Stimulated activated CD4-positive, alpha-beta T cell treated with anti-CD3 and anti-CD28 coated beads, Interleukin-15, amount 100 ng/mL, for 1 hour (primary cell): ENCODE results near the gene CCNI.
"Not testable (repeated sequence)": the region's sequence is repeated elsewhere in the genome, so short reads cannot be mapped to it uniquely, and the experiment has no call there.

ENCODE experiments used
- DNase-seq, 2 donors: peaks; one replicate each; pipeline ENCODE4 v3.0.0-alpha.2; 2020; ENCODE audit warnings: low read depth in 1 of 2, low spot score in 1 of 2

Gene CCNI

GRCh38 chr4:77040854-77041725, 34.7 kb downstream of the CCNI start:
- DNase-seq, result no peak

GRCh38 chr4:77040270-77040669, 35.5 kb downstream of the CCNI start:
- no peak for DNase-seq

GRCh38 chr4:77039796-77040195, 36.0 kb downstream of the CCNI start:
- no peak for DNase-seq

- no peak for DNase-seq
Measured at GRCh38 chr4:77037736-77038135, 38.1 kb downstream of the CCNI start.

- DNase-seq, result not testable (repeated sequence)
Measured at GRCh38 chr4:77037168-77037567, 38.6 kb downstream of the CCNI start.

- DNase-seq, result no peak
Measured at GRCh38 chr4:77036206-77036605, 39.6 kb downstream of the CCNI start.

- DNase-seq, result no peak
Measured at GRCh38 chr4:77035153-77035552, 40.6 kb downstream of the CCNI start.

GRCh38 chr4:77031544-77031943, 44.2 kb downstream of the CCNI start:
- no peak for DNase-seq

- not testable (repeated sequence) for DNase-seq
Measured at GRCh38 chr4:77029757-77030156, 46.0 kb downstream of the CCNI start.

GRCh38 chr4:77028246-77028645, 47.5 kb downstream of the CCNI start:
- DNase-seq, result no peak

GRCh38 chr4:77026322-77026704, 49.5 kb downstream of the CCNI start:
- DNase-seq, result no peak

- DNase-seq, result no peak
Measured at GRCh38 chr4:77025643-77026321, 50.0 kb downstream of the CCNI start.

GRCh38 chr4:77023920-77024319, 51.9 kb downstream of the CCNI start:
- DNase-seq, result no peak

- DNase-seq, result no peak
Measured at GRCh38 chr4:77022560-77023179, 53.1 kb downstream of the CCNI start.

GRCh38 chr4:77021614-77022089, 54.1 kb downstream of the CCNI start:
- no peak for DNase-seq

- no peak for DNase-seq
Measured at GRCh38 chr4:77020017-77020416, 55.8 kb downstream of the CCNI start.

- no peak for DNase-seq
Measured at GRCh38 chr4:77015390-77015789, 60.4 kb downstream of the CCNI start.

GRCh38 chr4:77014256-77014655, 61.5 kb downstream of the CCNI start:
- no peak for DNase-seq

GRCh38 chr4:77012726-77013125, 63.1 kb downstream of the CCNI start:
- no peak for DNase-seq

- no peak for DNase-seq
Measured at GRCh38 chr4:77010841-77011354, 64.9 kb downstream of the CCNI start.

GRCh38 chr4:77009511-77010115, 66.2 kb downstream of the CCNI start:
- no peak for DNase-seq
